Sciatic nerve (tissue), 2 donors: Measurements from ENCODE around the gene NUP205. TPM values are rescaled to one million over a fixed set of nuclear protein-coding genes. Genes with fewer than 3 reads are reported as not detected.

Experiments
- ATAC-seq: fragments of 200-7000 bp; cut with Tn5 transposase; one replicate; pipeline ENCODE4 v1.9.1; 2020; ENCODE audit warnings: mild to moderate bottlenecking, moderate library complexity
- DNase-seq: peaks from one replicate; pipeline ENCODE4 v3.0.0-alpha.2; 2020; ENCODE audit warnings: low spot score
- intact Hi-C: fragments of 100-400 bp; cut with DNase I; formaldehyde crosslinking; loops from one replicate; pipeline ENCODE4 v1.14.2; 2022
- total RNA-seq: library from RNA; stranded (reverse); fragmentation: NEBNext Ultra II Directional; extraction: Animal tissue kit (Norgen Biotek cat#: 25700); gene quantifications from one replicate; pipeline ENCODE4 v1.2.1, GENCODE V29; 2021
- donor health status: DM: no; HTN: no; CAD: no.
- donor health status: DM: no; HTN: no; CAD: no.

NUP205 gene
- total RNA-seq, 1 donor from 2014 or later, result 46.8 TPM

- intact Hi-C loops, result no loop called here
- ATAC-seq (no peak), DNase-seq (no peak)
Measured at GRCh38 chr7:135537453-135537852, 20.3 kb upstream of the NUP205 start.

- intact Hi-C loops, result no loop called here
- ATAC-seq, result no peak
- no peak for DNase-seq
Measured at GRCh38 chr7:135537905-135538304, 19.8 kb upstream of the NUP205 start.

- no peak for ATAC-seq
- intact Hi-C loops, result no loop called here
- DNase-seq, result no peak
Measured at GRCh38 chr7:135538376-135538775, 19.3 kb upstream of the NUP205 start.

- DNase-seq (no peak), ATAC-seq (no peak)
- intact Hi-C loops, result no loop called here
Measured at GRCh38 chr7:135539629-135540028, 18.1 kb upstream of the NUP205 start.

GRCh38 chr7:135541029-135541428 is 16.7 kb upstream of the NUP205 start:
- DNase-seq (no peak), ATAC-seq (no peak)
- intact Hi-C loops, result no loop called here

DNA sequence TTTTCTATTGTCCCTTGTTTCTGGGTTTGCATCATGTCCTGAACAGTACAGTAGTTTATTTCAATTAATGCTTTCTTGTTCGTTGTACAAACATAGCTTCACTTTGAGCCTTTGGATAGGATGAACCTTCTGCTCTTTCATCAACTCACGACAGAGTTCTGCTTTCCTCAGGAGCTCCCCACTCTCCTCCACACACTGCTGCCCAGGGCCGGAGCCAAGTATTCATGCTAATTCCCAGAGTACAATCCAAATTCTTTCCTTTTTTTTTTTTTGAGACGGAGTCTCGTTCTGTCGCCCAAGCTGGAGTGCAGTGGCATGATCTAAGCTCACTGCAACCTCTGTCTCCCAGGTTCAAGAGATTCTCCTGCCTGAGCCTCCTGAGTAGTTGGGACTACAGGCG is 7.5 kb upstream of the NUP205 start:
- intact Hi-C loops, result loop anchor here (5.0 kb wide), 1 partner anchor 1917 kb away; no protein-coding TSS in a partner anchor
- ATAC-seq, result no peak
- DNase-seq, result no peak

- intact Hi-C loops, result loop anchor here (5.0 kb wide), 1 partner anchor 1915 kb away; no protein-coding TSS in a partner anchor
- ATAC-seq, result no peak
Measured at GRCh38 chr7:135552148-135552547, 5.6 kb upstream of the NUP205 start.

DNA sequence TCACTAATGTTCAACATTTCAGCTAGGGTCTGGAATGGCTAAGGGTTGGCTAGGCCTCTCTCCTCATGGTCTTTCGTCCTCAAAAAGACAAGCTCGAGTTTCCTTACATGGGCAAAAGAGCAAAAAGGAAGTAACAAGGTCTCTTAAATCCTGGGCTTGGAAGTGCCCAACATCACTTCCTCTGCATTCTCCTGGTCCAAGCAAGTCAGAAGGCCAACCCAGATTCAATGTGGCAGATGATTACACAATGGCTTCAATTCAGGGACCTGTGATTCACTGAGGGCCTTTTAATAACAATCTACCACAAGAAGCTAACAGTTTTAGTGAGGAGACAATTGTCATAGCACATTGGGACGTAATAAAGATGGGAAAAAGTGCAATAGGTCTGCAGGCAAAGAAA is 4.4 kb upstream of the NUP205 start:
- ATAC-seq, result no peak
- intact Hi-C loops, result loop anchor here (5.0 kb wide), 1 partner anchor 1914 kb away; no protein-coding TSS in a partner anchor
- no peak for DNase-seq

More at GRCh38 chr7:135552148-135552547, 5.6 kb upstream of the NUP205 start:
- no peak for DNase-seq

DNA sequence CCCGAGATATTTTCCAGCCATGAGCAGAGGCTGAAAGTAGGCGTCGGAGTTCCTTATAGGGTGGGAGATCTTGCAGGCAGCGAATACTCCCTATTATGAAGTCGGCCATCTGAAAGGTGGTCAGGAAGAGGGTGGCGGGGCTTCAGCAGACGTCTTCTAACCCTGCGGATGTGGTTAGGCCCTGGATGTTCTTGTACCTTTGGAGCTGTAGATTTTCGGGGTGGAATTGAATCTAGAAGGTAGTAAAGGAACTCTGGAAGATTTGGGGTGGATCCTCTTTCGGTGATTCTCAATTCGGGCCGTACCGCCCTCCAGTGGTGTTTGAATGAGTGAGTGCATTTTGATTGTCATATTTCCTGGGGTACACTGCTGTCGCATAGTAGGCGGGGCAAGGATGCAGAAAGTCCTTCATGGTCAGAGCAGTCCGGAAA is 635 bp downstream of the NUP205 start:
- DNase-seq, result no peak

DNA sequence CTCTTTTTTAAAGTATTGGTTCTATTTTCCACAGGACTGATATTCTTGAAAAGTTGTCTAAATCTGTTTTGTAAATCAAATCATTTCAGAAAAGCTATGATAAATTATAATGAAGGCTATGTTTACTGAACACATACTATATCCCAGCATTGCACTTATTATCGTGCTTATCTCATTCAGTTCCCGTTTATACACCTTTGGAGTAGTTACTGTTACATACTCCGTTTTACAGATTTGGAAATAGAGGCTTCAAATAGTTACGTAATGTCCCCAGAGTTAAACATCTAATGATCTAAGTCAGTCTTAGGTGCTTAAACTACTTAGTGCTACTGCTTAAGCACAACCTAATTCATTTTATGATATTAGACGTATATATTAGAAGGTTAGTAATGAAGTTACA is 1.2 kb downstream of the NUP205 start:
- DNase-seq, result no peak
- intact Hi-C loops, result no loop called here
- no peak for ATAC-seq

More for the DNA sequence above, 635 bp downstream of the NUP205 start:
- peak; percentile 80 for ATAC-seq
- intact Hi-C loops, result no loop called here

DNA sequence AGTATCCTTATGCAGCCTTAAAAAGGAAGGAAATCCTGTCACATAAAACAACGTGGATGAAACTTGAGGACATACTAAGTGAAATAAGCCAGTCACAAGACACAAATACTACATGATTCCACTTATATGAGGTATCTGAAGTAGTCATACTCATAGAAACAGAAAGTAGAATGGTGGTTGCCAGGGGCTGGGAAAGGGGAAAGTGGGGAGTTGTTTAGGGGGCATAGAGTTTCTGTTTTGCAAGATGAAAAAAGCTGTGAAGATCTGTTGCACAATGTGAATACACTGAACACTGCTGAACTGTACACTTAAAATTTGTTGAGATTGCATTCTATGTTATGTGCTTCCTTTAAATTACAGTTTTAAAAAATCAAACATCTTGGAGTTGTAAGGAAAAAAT is 2.9 kb downstream of the NUP205 start:
- no peak for DNase-seq
- no peak for ATAC-seq
- intact Hi-C loops, result no loop called here

- intact Hi-C loops, result no loop called here
- no peak for ATAC-seq
- DNase-seq, result no peak
Measured at GRCh38 chr7:135562720-135563119, 5.0 kb downstream of the NUP205 start.

DNA sequence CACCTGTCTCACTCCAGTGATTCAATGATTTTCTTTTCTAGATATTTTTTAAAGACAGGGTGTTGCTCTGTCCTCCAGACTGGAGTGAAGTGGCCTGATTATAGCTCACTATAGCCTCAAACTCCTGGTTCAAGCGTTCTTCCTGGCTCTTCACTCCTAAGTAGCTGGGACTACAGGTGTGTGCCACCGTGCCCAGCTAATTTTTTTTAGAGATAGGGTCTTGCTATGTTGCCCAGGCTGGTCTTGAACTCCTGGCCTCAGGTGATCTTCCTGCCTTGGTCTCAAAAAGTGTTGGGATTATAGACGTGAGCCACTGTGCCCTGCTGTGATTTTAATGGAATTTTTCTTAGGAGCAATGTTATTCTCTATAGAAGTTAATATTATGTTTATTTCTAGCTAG is 14.1 kb downstream of the NUP205 start:
- ATAC-seq (no peak), DNase-seq (no peak)
- intact Hi-C loops, result no loop called here

DNA sequence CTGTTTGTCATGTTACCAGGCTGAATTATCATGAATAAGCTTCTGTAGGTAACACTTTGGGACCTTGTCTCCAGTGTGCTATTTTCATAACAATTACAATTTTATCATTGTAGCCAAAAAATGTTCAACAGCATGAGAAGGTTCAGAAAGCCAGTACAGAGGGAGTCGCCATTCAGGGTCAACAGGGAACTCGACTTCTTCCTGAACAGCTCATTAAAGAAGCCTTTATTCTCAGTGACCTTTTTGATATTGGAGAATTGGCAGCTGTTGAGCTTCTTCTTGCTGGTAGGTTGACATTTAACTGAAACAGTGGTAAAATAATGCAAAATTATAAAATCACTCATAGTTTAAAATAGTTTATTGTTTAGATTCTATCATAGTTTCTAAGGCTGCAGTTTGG is 15.8 kb downstream of the NUP205 start:
- intact Hi-C loops, result no loop called here
- DNase-seq (no peak), ATAC-seq (no peak)

- ATAC-seq (no peak), DNase-seq (no peak)
- intact Hi-C loops, result no loop called here
Measured at GRCh38 chr7:135575296-135575695, 17.6 kb downstream of the NUP205 start.

- no peak for DNase-seq
- ATAC-seq, result no peak
- intact Hi-C loops, result no loop called here
Measured at GRCh38 chr7:135578569-135578968, 20.9 kb downstream of the NUP205 start.

DNA sequence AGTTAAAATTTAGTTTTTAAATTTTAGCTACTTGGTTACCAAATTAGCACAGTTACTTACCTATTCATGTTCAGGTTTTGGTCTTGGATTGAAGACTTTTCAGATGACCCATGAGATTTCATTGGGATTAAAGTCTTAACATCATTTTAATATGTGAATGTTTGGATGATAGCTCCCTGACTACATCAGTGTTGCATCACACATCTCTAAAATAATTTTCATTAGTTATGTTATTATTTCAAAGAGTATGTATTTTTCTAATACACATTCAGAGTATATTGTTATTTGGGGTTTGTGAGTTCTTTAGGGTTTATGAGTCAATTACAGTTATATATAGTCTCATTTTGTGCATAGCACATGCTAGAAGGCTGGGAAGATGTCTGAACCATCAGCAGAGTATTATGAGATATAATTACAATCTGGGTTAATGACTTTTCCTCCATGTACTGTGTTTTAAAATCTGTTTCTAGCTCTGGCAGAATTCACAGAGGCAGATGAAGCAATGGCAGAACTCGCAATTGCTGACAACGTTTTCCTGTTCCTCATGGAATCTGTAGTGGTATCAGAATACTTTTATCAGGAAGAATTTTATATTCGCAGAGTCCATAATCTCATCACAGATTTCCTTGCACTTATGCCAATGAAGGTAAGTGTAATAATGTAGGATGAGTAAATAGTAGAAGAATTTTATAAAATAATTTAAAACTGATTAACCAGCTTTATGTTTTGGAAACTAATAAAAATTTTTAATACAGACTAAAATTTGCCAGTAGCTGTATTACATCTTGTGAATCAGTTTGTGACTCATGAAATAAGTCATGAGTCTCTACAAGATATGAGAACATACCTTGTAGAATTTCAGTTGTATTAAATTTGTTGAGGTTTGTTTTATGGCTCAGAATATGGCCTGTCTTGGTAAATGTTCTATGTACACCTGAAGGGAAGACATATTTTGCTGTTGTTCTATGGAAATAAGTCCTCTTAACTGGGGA is 26.9 kb downstream of the NUP205 start:
- intact Hi-C loops, result no loop called here
- DNase-seq, result no peak
- no peak for ATAC-seq

DNA sequence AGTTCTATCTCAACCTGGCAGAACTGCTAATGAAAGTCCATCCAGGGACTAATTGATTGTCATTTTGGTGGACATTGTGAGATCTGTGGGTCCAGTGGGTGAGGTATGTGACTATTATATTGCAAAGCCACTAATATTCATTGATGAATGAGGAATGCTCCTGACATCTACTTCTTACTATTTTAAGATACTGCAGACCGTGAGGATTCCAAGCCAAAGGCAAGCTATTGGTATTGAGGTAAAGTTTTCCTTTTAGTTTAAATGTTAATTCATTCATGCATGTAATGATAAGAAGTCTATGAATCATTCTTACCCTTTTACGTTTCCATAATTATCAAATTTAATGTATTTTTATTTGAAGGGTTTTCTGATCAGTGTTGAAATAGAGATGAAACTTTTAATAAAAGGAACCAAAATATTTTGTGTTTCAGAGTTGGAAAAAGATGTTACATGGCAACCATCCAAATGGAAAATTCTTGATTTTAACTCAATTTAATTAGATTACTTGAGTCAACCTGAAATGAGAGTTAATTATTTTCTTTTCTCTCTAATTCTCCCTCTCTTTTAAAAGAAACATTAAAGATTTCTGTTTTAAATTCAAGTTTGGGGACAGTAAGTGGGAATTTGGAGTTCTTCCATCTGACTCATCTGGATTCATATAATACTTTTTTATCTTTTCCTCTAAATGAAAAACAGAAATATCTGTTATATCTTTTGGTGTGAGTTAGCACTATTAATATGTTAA is 39.6 kb downstream of the NUP205 start:
- DNase-seq (no peak), ATAC-seq (no peak)
- intact Hi-C loops, result no loop called here

DNA sequence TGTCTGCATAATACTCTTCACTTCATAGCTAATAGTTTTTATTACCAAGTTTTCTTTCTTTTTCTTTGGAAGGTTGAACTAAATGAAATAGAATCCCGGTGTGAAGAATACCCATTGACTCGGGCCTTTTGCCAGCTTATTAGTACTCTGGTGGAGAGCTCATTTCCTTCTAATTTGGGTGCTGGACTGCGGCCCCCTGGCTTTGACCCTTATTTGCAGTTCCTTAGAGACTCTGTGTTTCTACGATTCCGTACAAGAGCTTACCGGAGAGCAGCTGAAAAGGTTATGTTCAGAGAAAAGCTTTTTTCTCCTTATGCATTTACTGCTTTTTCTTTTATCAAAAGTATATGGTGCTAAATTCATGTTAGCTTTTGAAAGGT is 40.2 kb downstream of the NUP205 start:
- ATAC-seq, result no peak
- intact Hi-C loops, result no loop called here
- DNase-seq, result no peak

DNA sequence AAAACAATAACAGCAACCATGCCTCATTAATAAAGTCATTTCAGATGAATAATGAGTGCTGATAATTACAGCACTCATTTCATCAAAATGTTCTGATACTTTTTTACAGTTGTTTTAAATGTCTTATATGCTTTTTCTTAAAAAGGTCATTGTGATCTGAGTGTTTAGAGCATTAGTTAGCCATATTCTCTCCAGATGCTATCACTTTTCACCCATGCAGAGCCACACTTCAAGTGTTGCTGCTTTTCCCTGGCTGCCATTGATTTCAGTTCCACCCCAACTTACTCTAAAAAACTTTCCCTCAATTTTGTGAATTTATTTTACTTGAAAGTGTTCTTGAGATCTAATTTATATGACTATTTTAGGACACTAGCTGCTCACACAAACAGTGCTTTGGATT is 41.8 kb downstream of the NUP205 start:
- no peak for ATAC-seq
- no peak for DNase-seq
- intact Hi-C loops, result no loop called here
